ENCODE results near the gene SPOPL. TPM values are rescaled to one million over a fixed set of nuclear protein-coding genes. Genes with fewer than 3 reads are reported as not detected.

SPOPL gene
- 10 to 100 TPM; 32.2 to 35.9 (median 33.8) TPM for total RNA-seq
- total RNA-seq (2013): 48.2 TPM

DNA sequence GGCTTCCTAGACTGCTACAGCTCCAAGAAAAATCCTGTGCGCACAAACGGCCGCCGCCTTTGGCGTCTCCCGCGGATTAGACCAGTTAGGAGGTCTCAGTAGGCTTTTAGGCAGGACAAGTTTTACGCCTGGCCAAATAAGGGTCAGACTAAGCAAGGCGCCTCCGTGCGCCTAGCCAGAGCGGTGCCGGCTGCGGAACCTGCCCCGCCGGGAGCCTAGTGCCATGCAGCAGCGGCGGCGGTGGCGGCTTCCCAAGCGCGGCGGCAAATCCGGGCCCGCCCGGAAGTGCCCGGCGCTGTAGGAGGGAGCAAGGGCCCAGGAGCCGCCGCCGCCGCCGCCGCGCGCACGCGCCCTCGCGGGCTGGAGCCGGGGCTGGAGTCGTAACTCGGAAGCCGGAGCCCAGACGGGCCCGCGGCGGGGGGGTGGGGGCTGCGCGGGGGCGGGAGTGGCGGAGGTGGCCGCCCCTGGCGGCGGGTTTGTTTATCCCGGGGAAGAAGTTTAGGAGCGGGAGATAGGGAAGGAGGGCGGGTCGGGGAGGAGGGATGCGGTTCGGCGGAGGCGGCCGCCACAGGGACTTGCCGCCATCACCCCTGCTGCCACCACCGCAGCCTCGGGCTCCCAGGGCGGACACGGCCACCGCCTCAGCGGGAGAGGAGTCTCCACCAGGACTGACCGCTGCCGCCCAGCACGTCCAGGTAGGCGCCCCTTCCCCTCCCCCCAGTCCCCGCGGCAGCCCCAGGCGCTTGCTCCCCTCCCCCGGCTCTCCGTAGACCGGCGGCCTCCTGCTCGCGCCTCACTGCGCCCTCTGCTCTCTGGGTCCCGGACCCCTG lies at the start of gene SPOPL:
Gene SPOPL, plus strand, starts transcription at position 346 of the 830 bp plus-strand sequence. CDS start 48,447 bp downstream, outside the sequence.
- Histone ChIP-seq H3K36me3 (ENCODE audit: control insufficient read depth, insufficient read depth, low read length) (no peaks in the 10 kb centered on the region), H3K9me3 (ENCODE audit: control insufficient read depth, insufficient read depth, low read length) (no peaks in the 10 kb centered on the region), H3K27ac (ENCODE audit: low read length) (peak within 1 kb of the TSS; percentile 78), H3K4me3 (ENCODE audit: low read length) (peak within 1 kb of the TSS; percentile 90), H3K4me1 (ENCODE audit: control insufficient read depth, insufficient read depth, low read length) (peaks cover 17% of the 10 kb centered on the region), H3K27me3 (ENCODE audit: control insufficient read depth, insufficient read depth, low read length) (no peaks in the 10 kb centered on the region)
- H3K36me3 Mint-ChIP-seq: no peaks in the 10 kb centered on the region
- no peaks in the 10 kb centered on the region for H3K9me3 Mint-ChIP-seq
- peaks cover 40 to 45% of the 10 kb centered on the region in 2 donors for H3K4me1 Mint-ChIP-seq
- intact Hi-C loops (cut with micrococcal nuclease): no loop called here
- peak; percentile 86 to 93 (median 90) for ATAC-seq
- DNase-seq: peak; percentile 79 to 86
- under 1% methylated on average over 86 of the region's 86 CpGs for WGBS (ENCODE audit: insufficient coverage)
- H3K27ac Mint-ChIP-seq: peak within 1 kb of the TSS; percentile 89 to 97
- no peaks in the 10 kb centered on the region for H3K27me3 Mint-ChIP-seq (ENCODE audit: low read depth in 2 of 2)
- TF ChIP-seq CTCF (IDR thresholded peaks at IDR 0.05): no peak
- peak within 1 kb of the TSS; percentile 99 for H3K4me3 Mint-ChIP-seq

GRCh38 chr2:138452324-138452723 lies 49.2 kb upstream of the SPOPL start:
- peaks cover 0 to 3% of the 10 kb centered on the region in 2 donors for H3K27me3 Mint-ChIP-seq (ENCODE audit: low read depth in 2 of 2)
- Histone ChIP-seq H3K9me3 (ENCODE audit: control insufficient read depth, insufficient read depth, low read length) (no peaks in the 10 kb centered on the region), H3K4me1 (ENCODE audit: control insufficient read depth, insufficient read depth, low read length) (no peaks in the 10 kb centered on the region), H3K27me3 (ENCODE audit: control insufficient read depth, insufficient read depth, low read length) (no peaks in the 10 kb centered on the region), H3K4me3 (ENCODE audit: low read length) (no peak overlapping the region), H3K36me3 (ENCODE audit: control insufficient read depth, insufficient read depth, low read length) (no peaks in the 10 kb centered on the region), H3K27ac (ENCODE audit: low read length) (no peak overlapping the region)
- H3K9me3 Mint-ChIP-seq: peaks cover 0 to 2% of the 10 kb centered on the region in 2 donors
- no peak for ATAC-seq
- no peak for DNase-seq
- no peaks in the 10 kb centered on the region for H3K4me1 Mint-ChIP-seq
- TF ChIP-seq CTCF (IDR thresholded peaks at IDR 0.05): no peak
- no peak overlapping the region for H3K27ac Mint-ChIP-seq
- no peak overlapping the region for H3K4me3 Mint-ChIP-seq
- intact Hi-C loops (cut with micrococcal nuclease): no loop called here
- 89% methylated on average over 1 of the region's 1 CpG for WGBS (ENCODE audit: insufficient coverage)
- no peaks in the 10 kb centered on the region for H3K36me3 Mint-ChIP-seq

DNA sequence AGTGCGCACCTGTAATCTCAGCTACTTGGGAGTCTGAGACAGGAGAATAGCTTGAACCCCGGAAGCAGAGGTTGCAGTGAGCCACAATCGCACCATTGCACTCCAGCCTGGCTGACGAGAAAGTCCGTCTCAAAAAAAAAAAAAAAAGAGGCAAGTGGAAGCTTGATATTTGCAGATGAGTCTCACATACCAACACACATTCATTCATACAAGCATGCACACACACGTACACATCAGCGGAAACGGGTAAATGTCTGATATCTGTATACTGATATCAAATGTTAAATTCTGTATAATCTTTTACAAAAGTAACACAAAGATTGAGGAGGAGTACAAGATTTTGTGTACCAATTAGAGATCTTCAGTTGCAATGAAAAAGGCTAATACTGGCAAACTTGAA lies 47.8 kb upstream of the SPOPL start:
- Histone ChIP-seq H3K36me3 (ENCODE audit: control insufficient read depth, insufficient read depth, low read length) (no peaks in the 10 kb centered on the region), H3K9me3 (ENCODE audit: control insufficient read depth, insufficient read depth, low read length) (no peaks in the 10 kb centered on the region), H3K27ac (ENCODE audit: low read length) (no peak overlapping the region), H3K4me1 (ENCODE audit: control insufficient read depth, insufficient read depth, low read length) (no peaks in the 10 kb centered on the region), H3K4me3 (ENCODE audit: low read length) (no peak overlapping the region), H3K27me3 (ENCODE audit: control insufficient read depth, insufficient read depth, low read length) (no peaks in the 10 kb centered on the region)
- no peak for TF ChIP-seq CTCF (IDR thresholded peaks at IDR 0.05)
- no peak overlapping the region for H3K27ac Mint-ChIP-seq
- DNase-seq: no peak
- H3K27me3 Mint-ChIP-seq (ENCODE audit: low read depth in 2 of 2): peaks cover 0 to 3% of the 10 kb centered on the region in 2 donors
- intact Hi-C loops (cut with micrococcal nuclease): no loop called here
- no peaks in the 10 kb centered on the region for H3K36me3 Mint-ChIP-seq
- no peaks in the 10 kb centered on the region for H3K4me1 Mint-ChIP-seq
- ATAC-seq: no peak
- peaks cover 3 to 5% of the 10 kb centered on the region in 2 donors for H3K9me3 Mint-ChIP-seq
- WGBS (ENCODE audit: insufficient coverage): 98% methylated on average over 5 of the region's 8 CpGs
- no peak overlapping the region for H3K4me3 Mint-ChIP-seq
